ENCODE measurements around the gene BRI3BP. TPM values are rescaled to one million over a fixed set of nuclear protein-coding genes. Genes with fewer than 3 reads are reported as not detected.

BRI3BP gene
- total RNA-seq, 3 donors from 2014 or later: 4.3 to 6.7 (median 5.0) TPM

- H3K4me3 ChIP-seq: no peak overlapping the region
- no peak for DNase-seq (ENCODE audit: low spot score in 2 of 2)
- TF ChIP-seq CTCF (IDR thresholded peaks at IDR 0.05): no peak
- no peak for TF ChIP-seq POLR2A (IDR thresholded peaks at IDR 0.05)
- TF ChIP-seq POLR2AphosphoS5 (IDR thresholded peaks at IDR 0.05): no peak
- H3K36me3 ChIP-seq: no peaks in the 10 kb centered on the region
- no peaks in the 10 kb centered on the region for H3K27me3 ChIP-seq
- intact Hi-C loops (cut with DNase I; ENCODE audit: low total_unique reads): no loop called here
- H3K4me1 ChIP-seq: peaks cover 0 to 3% of the 10 kb centered on the region in 2 donors
- no peak overlapping the region for H3K27ac ChIP-seq
- H3K9me3 ChIP-seq: no peaks in the 10 kb centered on the region
These were observed 57.4 kb downstream of the BRI3BP start for GRCh38 chr12:125050868-125051267.

DNA sequence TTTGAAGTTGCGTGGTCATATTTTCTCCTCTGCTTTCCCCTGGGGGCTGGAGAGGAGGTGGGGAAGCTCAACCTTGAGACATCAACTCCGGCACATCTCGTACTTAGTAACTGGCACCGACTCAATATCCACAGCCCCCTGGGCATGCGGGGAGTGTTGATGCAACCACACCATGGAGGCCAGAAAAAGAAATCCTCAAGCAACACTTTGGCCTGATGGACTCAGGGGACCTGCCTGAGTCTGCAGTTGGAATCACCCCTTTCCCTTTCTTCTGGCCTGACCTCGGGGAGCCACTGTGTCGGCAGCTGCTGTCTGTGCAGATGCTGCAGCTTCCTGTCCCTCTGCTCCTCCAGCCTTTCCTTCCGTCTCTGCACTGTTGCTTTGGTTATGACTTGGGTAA is 60.4 kb downstream of the BRI3BP start:
- Histone ChIP-seq H3K27ac (no peak overlapping the region), H3K4me1 (peaks cover 0 to 3% of the 10 kb centered on the region in 2 donors), H3K4me3 (no peak overlapping the region), H3K27me3 (no peaks in the 10 kb centered on the region), H3K9me3 (no peaks in the 10 kb centered on the region), H3K36me3 (no peaks in the 10 kb centered on the region)
- TF ChIP-seq CTCF (IDR thresholded peaks at IDR 0.05) (no peak), POLR2A (IDR thresholded peaks at IDR 0.05) (no peak), POLR2AphosphoS5 (IDR thresholded peaks at IDR 0.05) (no peak)
- DNase-seq (ENCODE audit: low spot score in 2 of 2): peak in 1 of 2 donors; percentile 65
- intact Hi-C loops (cut with DNase I; ENCODE audit: low total_unique reads): no loop called here

DNA sequence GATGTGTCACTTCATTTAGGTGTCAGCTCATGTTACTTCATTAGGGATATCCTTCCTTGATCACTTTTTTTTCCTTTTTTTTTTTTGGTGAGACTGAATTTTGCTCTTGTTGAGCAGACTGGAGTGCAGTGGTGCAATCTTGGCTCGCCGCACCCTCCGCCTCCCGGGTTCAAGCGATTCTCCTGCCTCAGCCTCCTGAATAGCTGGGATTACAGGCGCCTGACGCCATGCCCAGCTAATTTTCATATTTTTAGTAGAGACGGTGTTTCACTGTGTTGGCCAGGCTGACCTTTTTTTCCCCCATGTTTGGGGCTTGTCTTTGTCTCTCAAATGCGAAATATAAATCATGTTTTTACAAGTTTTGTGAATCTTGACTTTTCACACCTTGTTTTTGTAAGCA is 62.1 kb downstream of the BRI3BP start:
- intact Hi-C loops (cut with DNase I; ENCODE audit: low total_unique reads): no loop called here
- DNase-seq (ENCODE audit: low spot score in 2 of 2): no peak
- H3K4me1 ChIP-seq: no peaks in the 10 kb centered on the region

GRCh38 chr12:125056306-125056705 is 62.9 kb downstream of the BRI3BP start:
- TF ChIP-seq CTCF (IDR thresholded peaks at IDR 0.05): no peak
- no peak for TF ChIP-seq POLR2A (IDR thresholded peaks at IDR 0.05)
- no peak for TF ChIP-seq POLR2AphosphoS5 (IDR thresholded peaks at IDR 0.05)
- Histone ChIP-seq H3K36me3 (no peaks in the 10 kb centered on the region), H3K4me1 (no peaks in the 10 kb centered on the region), H3K9me3 (no peaks in the 10 kb centered on the region), H3K27me3 (no peaks in the 10 kb centered on the region), H3K4me3 (no peak overlapping the region), H3K27ac (no peak overlapping the region)
- intact Hi-C loops (cut with DNase I; ENCODE audit: low total_unique reads): no loop called here
- no peak for DNase-seq (ENCODE audit: low spot score in 2 of 2)

More for the DNA sequence above, 62.1 kb downstream of the BRI3BP start:
- TF ChIP-seq POLR2A (IDR thresholded peaks at IDR 0.05) (no peak), CTCF (IDR thresholded peaks at IDR 0.05) (no peak), POLR2AphosphoS5 (IDR thresholded peaks at IDR 0.05) (no peak)
- no peaks in the 10 kb centered on the region for H3K27me3 ChIP-seq
- H3K9me3 ChIP-seq: no peaks in the 10 kb centered on the region
- H3K4me3 ChIP-seq: no peak overlapping the region
- no peaks in the 10 kb centered on the region for H3K36me3 ChIP-seq
- H3K27ac ChIP-seq: no peak overlapping the region

GRCh38 chr12:125057708-125058107 is 64.3 kb downstream of the BRI3BP start:
- no peak for DNase-seq (ENCODE audit: low spot score in 2 of 2)

More at GRCh38 chr12:125057708-125058107, 64.3 kb downstream of the BRI3BP start:
- H3K9me3 ChIP-seq: no peaks in the 10 kb centered on the region
- H3K27me3 ChIP-seq: no peaks in the 10 kb centered on the region
- TF ChIP-seq CTCF (IDR thresholded peaks at IDR 0.05) (no peak), POLR2AphosphoS5 (IDR thresholded peaks at IDR 0.05) (no peak), POLR2A (IDR thresholded peaks at IDR 0.05) (no peak)
- H3K4me3 ChIP-seq: no peak overlapping the region
- no peaks in the 10 kb centered on the region for H3K36me3 ChIP-seq
- H3K27ac ChIP-seq: no peak overlapping the region
- intact Hi-C loops (cut with DNase I; ENCODE audit: low total_unique reads): no loop called here
- no peaks in the 10 kb centered on the region for H3K4me1 ChIP-seq
